SK-N-SH treated with all-trans-retinoic acid at 6 μM for 48 hours (cell line): ENCODE results near the gene CNOT8.

Experiments
- ATAC-seq: fragments of 200-7000 bp; cut with Tn5 transposase; 3 replicates; pipeline ENCODE4 v1.9.1; 2020; ENCODE audit warnings: mild to moderate bottlenecking, moderate library complexity
- ARNTL ChIP-seq: fragments of 450-650 bp; formaldehyde crosslinking; IDR thresholded peaks from 2 replicates; pipeline ENCODE4 v1.5.0; 2020; ENCODE audit warnings: low read depth, mild to moderate bottlenecking, moderate library complexity, borderline replicate concordance
- BACH2 ChIP-seq: fragments of 250-450 bp; sonication (Bioruptor Pico); IDR thresholded peaks from 2 replicates; pipeline ENCODE4 v1.9.0; 2021; ENCODE audit warnings: mild to moderate bottlenecking, borderline replicate concordance
- CREB5 ChIP-seq: fragments of 250-450 bp; sonication (Bioruptor Pico); IDR thresholded peaks from 2 replicates; pipeline ENCODE4 v1.5.1; 2020; ENCODE audit warnings: low read depth, mild to moderate bottlenecking, moderate library complexity
- CSDC2 ChIP-seq: fragments of 250-450 bp; sonication (Bioruptor Pico); IDR thresholded peaks from 2 replicates; pipeline ENCODE4 v1.5.0; 2020; ENCODE audit warnings: mild to moderate bottlenecking, moderate library complexity
- ESRRG ChIP-seq: fragments of 250-450 bp; sonication (Bioruptor Pico); IDR thresholded peaks from 2 replicates; pipeline ENCODE4 v1.6.1; 2021; ENCODE audit warnings: mild to moderate bottlenecking
- GLIS3 ChIP-seq: fragments of 250-450 bp; sonication (Bioruptor Pico); IDR thresholded peaks from 2 replicates; pipeline ENCODE4 v1.5.0; 2020; ENCODE audit warnings: mild to moderate bottlenecking, moderate library complexity
- ISL1 ChIP-seq: fragments of 250-450 bp; sonication (Bioruptor Pico); IDR thresholded peaks from 2 replicates; pipeline ENCODE4 v2.1.2; 2022; ENCODE audit warnings: mild to moderate bottlenecking, moderate library complexity
- OSR1 ChIP-seq: fragments of 250-450 bp; sonication (Bioruptor Pico); IDR thresholded peaks from 2 replicates; pipeline ENCODE4 v1.8.0; 2022; ENCODE audit warnings: moderate library complexity, mild to moderate bottlenecking, inconsistent platforms
- POU6F1 ChIP-seq: fragments of 250-450 bp; sonication (Bioruptor Pico); IDR thresholded peaks from 2 replicates; pipeline ENCODE4 v1.8.0; 2021; ENCODE audit warnings: low read depth, mild to moderate bottlenecking, moderate library complexity, borderline replicate concordance
- PPARA ChIP-seq: fragments of 250-450 bp; sonication (Bioruptor Pico); IDR thresholded peaks from 2 replicates; pipeline ENCODE4 v1.5.0; 2020; ENCODE audit warnings: mild to moderate bottlenecking, borderline replicate concordance
- RARB ChIP-seq: fragments of 250-450 bp; sonication (Bioruptor Pico); IDR thresholded peaks from 2 replicates; pipeline ENCODE4 v1.8.0; 2021; ENCODE audit warnings: mild to moderate bottlenecking, moderate library complexity
- TOX ChIP-seq: fragments of 250-450 bp; sonication (Bioruptor Pico); IDR thresholded peaks from 2 replicates; pipeline ENCODE4 v1.8.0; 2021; ENCODE audit warnings: mild to moderate bottlenecking, moderate library complexity, borderline replicate concordance
- TSHZ2 ChIP-seq: fragments of 250-450 bp; sonication (Bioruptor Pico); IDR thresholded peaks from 2 replicates; pipeline ENCODE4 v1.5.0; 2020; ENCODE audit warnings: mild to moderate bottlenecking, moderate library complexity
- ZC3H10 ChIP-seq: fragments of 250-450 bp; sonication (Bioruptor Pico); IDR thresholded peaks from 2 replicates; pipeline ENCODE4 v1.5.1; 2021; ENCODE audit warnings: mild to moderate bottlenecking, moderate library complexity
- ZFP3 ChIP-seq: fragments of 250-450 bp; sonication (Bioruptor Pico); IDR thresholded peaks from 2 replicates; pipeline ENCODE4 v1.5.0; 2020; ENCODE audit warnings: mild to moderate bottlenecking, moderate library complexity
- ZFP30 ChIP-seq: fragments of 450-650 bp; formaldehyde crosslinking; IDR thresholded peaks from 2 replicates; pipeline ENCODE4 v1.5.0; 2022; ENCODE audit warnings: mild to moderate bottlenecking, moderate library complexity
- ZNF565 ChIP-seq: fragments of 450-650 bp; formaldehyde crosslinking; conservative IDR thresholded peaks from 2 replicates; pipeline ENCODE4 v1.5.0; 2020; ENCODE audit warnings: low read depth, mild to moderate bottlenecking, moderate library complexity
- ZNF70 ChIP-seq: fragments of 450-650 bp; formaldehyde crosslinking; IDR thresholded peaks from 2 replicates; pipeline ENCODE4 v1.5.0; 2020; ENCODE audit warnings: mild to moderate bottlenecking, moderate library complexity
- ZNF8 ChIP-seq: fragments of 450-650 bp; formaldehyde crosslinking; IDR thresholded peaks from 2 replicates; pipeline ENCODE4 v1.5.0; 2020; ENCODE audit warnings: mild to moderate bottlenecking, moderate library complexity
- TF ChIP-seq, protein P1 (sequence below): fragments of 250-450 bp; sonication (Bioruptor Pico); IDR thresholded peaks from 2 replicates; pipeline ENCODE4 v1.5.1; 2021; ENCODE audit warnings: mild to moderate bottlenecking, moderate library complexity

The CNOT8 gene

DNA sequence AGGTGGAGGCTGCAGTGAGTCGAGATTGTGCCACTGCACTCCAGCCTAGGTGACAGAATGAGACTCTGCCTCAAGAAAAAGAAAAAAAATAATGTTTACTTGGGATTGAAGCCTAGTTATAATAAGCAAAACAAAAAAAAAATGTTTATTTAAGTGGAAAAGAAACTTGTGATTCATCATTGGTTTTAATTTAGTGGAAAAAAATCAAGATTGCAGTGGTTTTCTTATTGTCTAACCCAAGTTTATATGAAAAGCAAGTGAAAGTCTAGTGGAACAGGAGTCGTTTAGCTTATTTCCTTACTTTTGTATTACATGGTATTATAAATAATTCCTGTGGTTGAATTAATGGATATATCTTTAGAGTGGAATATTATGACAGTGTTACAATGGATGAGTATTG lies 8.4 kb downstream of the CNOT8 start:
- no peak for TF ChIP-seq TSHZ2 (CRISPR knock-in tag)
- no peak for TF ChIP-seq PPARA (CRISPR knock-in tag)
- no peak for TF ChIP-seq ZC3H10
- no peak for TF ChIP-seq CREB5
- TF ChIP-seq, protein P1, sequence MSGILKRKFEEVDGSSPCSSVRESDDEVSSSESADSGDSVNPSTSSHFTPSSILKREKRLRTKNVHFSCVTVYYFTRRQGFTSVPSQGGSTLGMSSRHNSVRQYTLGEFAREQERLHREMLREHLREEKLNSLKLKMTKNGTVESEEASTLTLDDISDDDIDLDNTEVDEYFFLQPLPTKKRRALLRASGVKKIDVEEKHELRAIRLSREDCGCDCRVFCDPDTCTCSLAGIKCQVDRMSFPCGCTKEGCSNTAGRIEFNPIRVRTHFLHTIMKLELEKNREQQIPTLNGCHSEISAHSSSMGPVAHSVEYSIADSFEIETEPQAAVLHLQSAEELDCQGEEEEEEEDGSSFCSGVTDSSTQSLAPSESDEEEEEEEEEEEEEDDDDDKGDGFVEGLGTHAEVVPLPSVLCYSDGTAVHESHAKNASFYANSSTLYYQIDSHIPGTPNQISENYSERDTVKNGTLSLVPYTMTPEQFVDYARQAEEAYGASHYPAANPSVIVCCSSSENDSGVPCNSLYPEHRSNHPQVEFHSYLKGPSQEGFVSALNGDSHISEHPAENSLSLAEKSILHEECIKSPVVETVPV (CRISPR knock-in tag) = no peak
- no peak for TF ChIP-seq ZFP3 (CRISPR knock-in tag)
- no peak for TF ChIP-seq OSR1
- no peak for TF ChIP-seq ZNF70 (CRISPR knock-in tag)
- TF ChIP-seq ZNF8 (CRISPR knock-in tag) = no peak
- ATAC-seq = no peak

GRCh38 chr5:154868702-154869101 lies 10.3 kb downstream of the CNOT8 start:
- TF ChIP-seq GLIS3 (no peak), CREB5 (no peak), ESRRG (CRISPR knock-in tag) (no peak), BACH2 (CRISPR knock-in tag) (no peak), ZFP3 (CRISPR knock-in tag) (no peak), TOX (no peak), ZNF8 (CRISPR knock-in tag) (no peak), POU6F1 (CRISPR knock-in tag) (no peak)
- TF ChIP-seq, all 23 proteins: peak for 0
- peak; percentile 58 for ATAC-seq

DNA sequence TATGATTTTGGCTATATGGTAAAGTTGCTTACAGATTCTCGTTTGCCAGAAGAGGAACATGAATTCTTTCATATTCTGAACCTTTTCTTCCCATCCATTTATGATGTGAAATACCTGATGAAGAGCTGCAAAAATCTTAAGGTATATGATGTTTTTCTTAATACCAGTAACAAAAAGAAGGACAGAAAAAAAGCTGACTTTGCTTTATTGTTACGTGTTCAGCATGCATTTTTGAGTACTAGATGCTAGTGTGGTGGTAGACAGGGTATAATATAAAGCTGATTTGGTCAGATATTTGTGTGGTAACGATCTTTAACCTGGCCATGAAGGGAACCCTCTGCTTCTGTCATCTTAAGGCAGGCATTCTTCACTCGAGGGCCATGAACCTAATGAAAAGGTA lies 13.3 kb downstream of the CNOT8 start:
- no peak for ATAC-seq
- TF ChIP-seq ZFP30 (CRISPR knock-in tag) = no peak
- TF ChIP-seq ZNF70 (CRISPR knock-in tag) = no peak
- no peak for TF ChIP-seq ARNTL (CRISPR knock-in tag)
- TF ChIP-seq TSHZ2 (CRISPR knock-in tag) = no peak
- no peak for TF ChIP-seq ZFP3 (CRISPR knock-in tag)
- TF ChIP-seq CSDC2 (CRISPR knock-in tag) = no peak
- no peak for TF ChIP-seq ZNF8 (CRISPR knock-in tag)
- TF ChIP-seq OSR1 = no peak
- TF ChIP-seq, protein P1 (CRISPR knock-in tag) = no peak
- TF ChIP-seq POU6F1 (CRISPR knock-in tag) = no peak
- no peak for TF ChIP-seq TOX
- TF ChIP-seq ISL1 (CRISPR knock-in tag) = no peak
- no peak for TF ChIP-seq ZNF565 (CRISPR knock-in tag)
- TF ChIP-seq RARB (CRISPR knock-in tag) = no peak
- no peak for TF ChIP-seq CREB5
- TF ChIP-seq ESRRG (CRISPR knock-in tag) = no peak
